ENCODE results near the gene BTBD2. TPM values are rescaled to one million over a fixed set of nuclear protein-coding genes. Genes with fewer than 3 reads are reported as not detected.

Gene BTBD2
- total RNA-seq, 1 experiment from 2014 or later, result 110 TPM

DNA sequence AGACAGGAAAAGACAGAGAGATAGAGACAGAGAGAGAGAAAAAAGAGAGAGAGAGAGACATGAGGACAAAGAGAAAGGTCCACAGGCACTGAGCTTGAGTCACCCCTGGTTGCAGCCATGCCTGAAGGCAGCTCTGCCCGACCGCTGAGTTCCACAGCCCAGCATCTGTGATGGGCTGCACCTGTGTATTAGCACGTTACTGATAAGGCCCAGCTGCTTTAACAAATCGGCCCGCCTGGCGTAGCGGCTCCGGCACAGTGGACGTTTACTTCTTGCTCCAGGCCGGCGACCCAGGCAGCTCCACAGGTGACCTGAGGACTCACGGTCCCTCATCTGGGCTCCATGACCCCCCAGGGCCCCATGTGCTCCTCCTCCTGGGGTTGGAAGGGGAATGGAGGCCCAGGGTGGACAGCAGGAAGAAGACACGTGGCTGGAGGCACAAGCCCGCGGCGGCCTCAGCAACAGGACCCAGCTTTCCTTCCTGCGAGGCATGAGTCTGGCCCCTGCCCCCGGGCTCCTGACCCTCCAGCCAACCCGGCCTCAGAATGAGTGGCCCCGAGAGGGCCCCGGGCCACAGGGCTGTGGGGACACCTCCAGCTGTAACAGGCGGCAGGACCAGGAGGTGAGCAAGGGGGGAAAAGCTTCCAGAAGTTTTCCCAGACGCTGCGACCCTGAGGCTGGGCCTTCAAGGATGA lies 78.5 kb downstream of the BTBD2 start:
- no peaks in the 10 kb centered on the region for H3K4me1 ChIP-seq (ENCODE audit: insufficient read depth, low read length)
- no peak overlapping the region for H3K23ac ChIP-seq (ENCODE audit: insufficient read length, low read depth, low read length)
- no peak overlapping the region for H3K14ac ChIP-seq (ENCODE audit: insufficient read depth, low read length)
- H4K5ac ChIP-seq (ENCODE audit: insufficient read length, low read depth, low read length), result no peak overlapping the region
- no peak overlapping the region for H2AFZ ChIP-seq (ENCODE audit: low read length)
- H3K27ac ChIP-seq (ENCODE audit: insufficient read length, low read depth, low read length), result no peak overlapping the region
- peaks cover 2 to 10% (median 6%) of the 10 kb centered on the region in 3 experiments for H3K36me3 Mint-ChIP-seq (ENCODE audit: insufficient read depth in 1 of 3, low read depth in 3 of 3)
- no peak overlapping the region for H3K56ac ChIP-seq (ENCODE audit: insufficient read length, low read depth, low read length)
- no peak for DNase-seq
- no peak overlapping the region for H2BK15ac ChIP-seq (ENCODE audit: low read depth, low read length)
- no peak overlapping the region for H3K4ac ChIP-seq (ENCODE audit: low read depth, low read length)
- no peak overlapping the region for H2AK5ac ChIP-seq (ENCODE audit: insufficient read length, low read length)
- no CpG with 5 or more reads among the region's 24 CpGs for WGBS (ENCODE audit: extremely low coverage, insufficient read length, low lambda C conversion rate)
- peaks cover 8% of the 10 kb centered on the region in 2 experiments; a peak in 4 of 5 replicates for H3K9me3 Mint-ChIP-seq
- no peak overlapping the region for H3K4me2 ChIP-seq (ENCODE audit: insufficient read depth, insufficient read length, low read length)
- peaks cover 14% of the 10 kb centered on the region for H3K27me3 Mint-ChIP-seq (ENCODE audit: low read depth)
- H3T11ph ChIP-seq (ENCODE audit: low read length), result no peak overlapping the region
- no peaks in the 10 kb centered on the region for H3K79me1 ChIP-seq (ENCODE audit: insufficient read depth, low read depth, low read length, poor library complexity, severe bottlenecking)
- H3K23me2 ChIP-seq (ENCODE audit: insufficient read length, low read depth, low read length, poor library complexity, severe bottlenecking), result peaks cover under 1% of the 10 kb centered on the region
- H3K9ac ChIP-seq (ENCODE audit: extremely low read depth, insufficient read length, low read length), result no peak overlapping the region
- no peak overlapping the region for H2BK5ac ChIP-seq (ENCODE audit: insufficient read length, low read length)
- H2BK120ac ChIP-seq (ENCODE audit: low read depth, low read length, poor library complexity, severe bottlenecking), result no peak overlapping the region
- no peak overlapping the region for H2BK20ac ChIP-seq (ENCODE audit: low read depth, low read length, poor library complexity, severe bottlenecking)
- H2BK12ac ChIP-seq (ENCODE audit: insufficient read length, low read depth, low read length), result no peak overlapping the region
- H3K79me2 ChIP-seq (ENCODE audit: insufficient read depth, low read length), result no peaks in the 10 kb centered on the region
- H3K4me1 Mint-ChIP-seq, result peaks cover 5 to 9% of the 10 kb centered on the region in 2 experiments
- no peaks in the 10 kb centered on the region for H3K27me3 ChIP-seq (ENCODE audit: insufficient read depth, low read length)
- H4K91ac ChIP-seq (ENCODE audit: insufficient read length, low read depth, low read length), result no peak overlapping the region
- no peak overlapping the region for H3K4me3 Mint-ChIP-seq
- no peaks in the 10 kb centered on the region for H4K20me1 ChIP-seq (ENCODE audit: control insufficient read depth, insufficient read depth, insufficient read length)
- no peak overlapping the region for H3K27ac Mint-ChIP-seq
- no peak overlapping the region for H4K8ac ChIP-seq (replicated peaks; ENCODE audit: insufficient read length, low read depth, low read length)
- TF ChIP-seq, protein P1, sequence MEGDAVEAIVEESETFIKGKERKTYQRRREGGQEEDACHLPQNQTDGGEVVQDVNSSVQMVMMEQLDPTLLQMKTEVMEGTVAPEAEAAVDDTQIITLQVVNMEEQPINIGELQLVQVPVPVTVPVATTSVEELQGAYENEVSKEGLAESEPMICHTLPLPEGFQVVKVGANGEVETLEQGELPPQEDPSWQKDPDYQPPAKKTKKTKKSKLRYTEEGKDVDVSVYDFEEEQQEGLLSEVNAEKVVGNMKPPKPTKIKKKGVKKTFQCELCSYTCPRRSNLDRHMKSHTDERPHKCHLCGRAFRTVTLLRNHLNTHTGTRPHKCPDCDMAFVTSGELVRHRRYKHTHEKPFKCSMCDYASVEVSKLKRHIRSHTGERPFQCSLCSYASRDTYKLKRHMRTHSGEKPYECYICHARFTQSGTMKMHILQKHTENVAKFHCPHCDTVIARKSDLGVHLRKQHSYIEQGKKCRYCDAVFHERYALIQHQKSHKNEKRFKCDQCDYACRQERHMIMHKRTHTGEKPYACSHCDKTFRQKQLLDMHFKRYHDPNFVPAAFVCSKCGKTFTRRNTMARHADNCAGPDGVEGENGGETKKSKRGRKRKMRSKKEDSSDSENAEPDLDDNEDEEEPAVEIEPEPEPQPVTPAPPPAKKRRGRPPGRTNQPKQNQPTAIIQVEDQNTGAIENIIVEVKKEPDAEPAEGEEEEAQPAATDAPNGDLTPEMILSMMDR (conservative IDR thresholded peaks at IDR 0.05), result no peak
- H3K9me3 ChIP-seq (ENCODE audit: control insufficient read depth, low read depth, low read length), result no peaks in the 10 kb centered on the region
- H3K18ac ChIP-seq (ENCODE audit: insufficient read length, low read depth, low read length), result no peak overlapping the region
